Thyroid gland (tissue), 4 donors: ENCODE results near the gene FRMD4A.
A peak's percentile ranks its signal among the peaks of the same experiment; 100 is the strongest.

Experiments used
- POLR2A ChIP-seq, 2 donors: fragments of 450-650 bp; IDR thresholded peaks; one replicate each; pipeline ENCODE4 v1.6.1; 2017; ENCODE audit warnings: antibody characterized with exemption in 2 of 2, mild to moderate bottlenecking in 2 of 2, moderate library complexity in 1 of 2
- TF ChIP-seq, protein P1 (sequence below), 6 experiments: fragments of 200-600 bp in 3 of 6; fragments of 450-650 bp in 3 of 6; sonication (generic) in 3 of 6; IDR thresholded peaks; one replicate each; pipeline ENCODE4 v1.5.1; 2016 to 2019; ENCODE audit warnings: antibody characterized with exemption in 6 of 6, mild to moderate bottlenecking in 2 of 6, inconsistent platforms in 1 of 6, moderate library complexity in 1 of 6

DNA sequence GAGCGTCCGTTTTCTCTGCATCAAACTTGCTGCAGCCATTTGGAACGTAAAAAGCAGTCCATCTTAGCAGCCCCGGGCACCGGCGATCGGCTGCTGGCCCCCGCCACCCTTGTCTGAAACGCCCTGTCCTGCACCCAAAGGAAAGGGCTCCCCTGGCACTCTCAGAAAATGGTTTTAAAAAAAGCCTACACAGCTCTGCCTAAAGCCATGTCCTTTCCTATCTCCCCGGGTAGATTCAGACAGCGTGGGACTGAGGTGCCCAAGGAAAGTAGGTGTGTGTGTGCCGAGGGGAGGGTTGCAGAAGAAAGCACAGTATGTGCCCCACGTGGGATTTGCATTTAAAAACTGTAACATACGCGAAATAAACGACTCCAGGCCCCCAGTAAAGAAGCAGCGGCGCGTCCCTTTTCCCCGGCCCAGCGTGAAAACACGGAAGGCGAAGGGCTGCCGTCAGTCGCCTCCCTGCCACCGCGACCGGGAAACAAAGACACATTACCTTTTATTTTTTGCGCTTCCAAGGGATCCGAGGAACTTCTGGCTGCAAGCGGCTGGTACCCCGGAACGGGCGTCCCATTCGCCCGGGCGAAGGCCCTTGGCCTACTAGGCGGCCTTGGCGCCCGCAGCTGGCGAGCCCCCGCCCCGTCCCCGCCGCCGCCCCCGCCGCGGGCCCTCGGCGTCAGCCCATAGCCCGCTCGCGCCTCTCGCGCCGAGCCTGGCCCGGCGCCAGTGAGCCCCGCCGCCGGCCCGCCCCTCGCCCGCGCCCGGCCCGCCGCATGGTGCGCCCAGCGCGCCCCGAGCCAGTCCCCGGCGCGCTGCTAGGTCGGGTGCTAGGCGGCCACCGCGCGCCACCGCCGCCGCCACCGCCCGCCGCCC lies 439.4 kb downstream of the FRMD4A start:
- TF ChIP-seq, protein P1, sequence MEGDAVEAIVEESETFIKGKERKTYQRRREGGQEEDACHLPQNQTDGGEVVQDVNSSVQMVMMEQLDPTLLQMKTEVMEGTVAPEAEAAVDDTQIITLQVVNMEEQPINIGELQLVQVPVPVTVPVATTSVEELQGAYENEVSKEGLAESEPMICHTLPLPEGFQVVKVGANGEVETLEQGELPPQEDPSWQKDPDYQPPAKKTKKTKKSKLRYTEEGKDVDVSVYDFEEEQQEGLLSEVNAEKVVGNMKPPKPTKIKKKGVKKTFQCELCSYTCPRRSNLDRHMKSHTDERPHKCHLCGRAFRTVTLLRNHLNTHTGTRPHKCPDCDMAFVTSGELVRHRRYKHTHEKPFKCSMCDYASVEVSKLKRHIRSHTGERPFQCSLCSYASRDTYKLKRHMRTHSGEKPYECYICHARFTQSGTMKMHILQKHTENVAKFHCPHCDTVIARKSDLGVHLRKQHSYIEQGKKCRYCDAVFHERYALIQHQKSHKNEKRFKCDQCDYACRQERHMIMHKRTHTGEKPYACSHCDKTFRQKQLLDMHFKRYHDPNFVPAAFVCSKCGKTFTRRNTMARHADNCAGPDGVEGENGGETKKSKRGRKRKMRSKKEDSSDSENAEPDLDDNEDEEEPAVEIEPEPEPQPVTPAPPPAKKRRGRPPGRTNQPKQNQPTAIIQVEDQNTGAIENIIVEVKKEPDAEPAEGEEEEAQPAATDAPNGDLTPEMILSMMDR (IDR thresholded peaks at IDR 0.05), result no peak
- peak in 1 of 2 donors; percentile 5 for TF ChIP-seq POLR2A (IDR thresholded peaks at IDR 0.05)
